HG03432 (cell line): ENCODE results near the gene SLC12A8.

Experiments
- ATAC-seq: cut with Tn5 transposase; IDR thresholded peaks from one replicate; pipeline ENCODE4 v1.9.1; 2021; ENCODE audit warnings: mild to moderate bottlenecking, moderate library complexity; ENCODE audit not compliant: unreplicated experiment

Gene SLC12A8

DNA sequence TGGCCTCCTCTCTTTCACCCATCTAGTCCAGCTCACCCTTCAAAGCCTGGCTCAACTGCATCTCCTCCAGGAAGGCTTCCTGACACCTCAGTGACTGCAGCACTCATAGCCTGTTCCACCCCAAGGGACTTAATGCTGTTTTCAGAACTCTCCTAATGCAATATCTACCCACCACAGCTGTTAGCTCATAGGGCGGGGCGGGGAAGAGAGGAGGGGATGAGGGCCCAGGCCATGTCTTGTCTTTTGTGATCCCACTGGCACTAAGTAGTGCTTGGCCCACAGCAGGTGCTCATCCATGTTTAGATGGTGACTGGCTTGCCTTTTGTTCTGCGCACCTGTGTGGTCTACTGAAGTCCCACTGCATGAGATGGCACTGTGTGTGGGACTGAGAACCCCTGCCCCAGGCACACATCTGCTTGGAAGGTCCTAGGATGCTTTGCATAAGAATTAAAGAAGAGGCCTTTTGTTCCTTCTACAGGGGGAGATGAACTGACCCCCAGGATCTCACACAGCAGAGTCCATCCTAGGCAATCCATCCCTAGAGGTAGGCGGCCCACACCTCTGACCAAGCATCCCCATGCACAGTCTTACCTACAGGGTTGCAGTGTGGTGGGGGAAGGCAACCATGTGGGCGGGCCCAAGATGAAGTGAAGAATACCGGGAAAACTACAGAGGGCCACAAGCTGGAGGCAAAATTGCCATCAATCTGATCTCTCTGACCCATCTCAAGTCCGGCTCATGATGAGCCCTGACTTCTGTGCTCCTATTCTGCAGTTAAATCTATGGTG lies 23.0 kb downstream of the SLC12A8 start:
- ATAC-seq, result no peak

- ATAC-seq, result no peak
These were observed 23.6 kb downstream of the SLC12A8 start for GRCh38 chr3:125188955-125189354.

DNA sequence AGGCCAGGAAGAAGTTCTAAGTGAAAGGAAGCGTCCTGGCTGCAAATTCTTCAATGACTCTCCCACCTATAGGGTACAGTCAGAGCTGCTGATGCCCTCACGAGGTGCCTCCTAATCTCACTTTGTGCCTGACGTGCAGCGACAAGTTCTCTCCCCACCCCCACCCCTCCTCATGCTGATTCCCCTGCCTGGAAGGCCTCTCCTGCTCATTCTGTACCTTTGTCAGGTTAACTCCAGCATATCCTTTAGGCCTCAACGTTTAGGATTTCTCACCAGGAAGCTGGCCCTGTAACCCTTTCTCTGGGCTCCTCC lies 25.0 kb downstream of the SLC12A8 start:
- no peak for ATAC-seq

- peak; percentile 16 for ATAC-seq
These were observed 25.5 kb downstream of the SLC12A8 start for GRCh38 chr3:125186800-125187598.

DNA sequence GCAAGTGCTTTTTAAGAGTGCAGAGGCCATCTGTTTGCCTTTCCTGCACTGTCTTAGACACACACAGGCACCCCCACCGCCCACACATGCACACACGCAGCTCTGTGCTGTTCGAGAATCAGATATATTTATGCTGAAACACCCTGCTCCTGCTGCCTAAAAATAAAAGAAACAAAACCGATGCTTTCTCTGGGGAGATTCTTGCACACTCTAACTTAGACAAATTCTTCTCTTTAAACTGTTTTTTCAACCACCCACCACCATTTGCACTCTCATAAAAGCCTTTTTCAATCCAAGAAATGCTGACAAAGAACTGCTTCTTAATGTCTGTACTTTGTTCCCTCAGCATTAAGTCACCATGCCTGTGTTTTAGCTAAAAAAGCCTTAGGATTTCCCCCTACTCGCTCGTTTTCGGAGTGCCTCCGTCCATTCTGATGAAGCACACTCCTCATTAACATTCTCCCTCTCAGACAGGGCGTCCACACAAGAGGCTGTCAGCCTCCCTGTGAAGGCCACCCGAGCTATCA lies 26.2 kb downstream of the SLC12A8 start:
- peak; percentile 84 for ATAC-seq

DNA sequence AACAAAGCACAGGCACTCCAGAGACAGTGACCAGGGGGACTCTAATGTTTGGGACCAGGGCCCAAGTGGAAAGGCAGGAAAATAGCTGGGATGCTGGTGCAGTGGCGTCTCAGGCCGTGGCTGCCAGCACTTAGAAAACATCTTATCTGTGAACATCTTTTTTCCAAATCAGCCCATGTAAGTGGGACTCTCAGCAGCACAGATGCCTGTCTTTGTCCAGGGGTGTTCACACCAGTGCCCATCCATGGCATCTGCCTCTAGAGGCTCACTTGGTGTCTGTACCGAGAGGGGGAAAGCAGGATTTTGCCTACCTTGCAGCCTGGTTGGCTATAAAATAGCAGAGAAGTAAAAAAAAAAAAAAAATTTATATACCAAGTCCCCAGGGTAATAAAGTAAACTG lies 26.7 kb downstream of the SLC12A8 start:
- ATAC-seq, result peak; percentile 21

DNA sequence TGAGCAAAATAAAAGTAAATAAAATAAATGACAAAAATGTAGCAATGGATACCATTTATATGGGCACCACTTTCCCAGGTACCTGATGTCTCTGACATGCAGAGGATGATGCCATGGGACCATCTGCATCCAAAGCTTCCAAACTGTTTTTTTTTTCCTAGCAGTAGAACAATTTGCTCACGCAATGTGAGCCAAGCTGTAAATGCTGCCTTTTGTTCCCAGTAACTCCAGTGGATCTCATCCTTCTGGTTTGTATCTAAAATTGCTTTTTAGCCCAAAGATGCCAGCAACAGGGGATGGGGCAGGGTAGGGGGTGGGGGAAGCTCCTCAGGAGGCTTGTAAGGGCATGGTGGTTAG lies 32.7 kb downstream of the SLC12A8 start:
- no peak for ATAC-seq

DNA sequence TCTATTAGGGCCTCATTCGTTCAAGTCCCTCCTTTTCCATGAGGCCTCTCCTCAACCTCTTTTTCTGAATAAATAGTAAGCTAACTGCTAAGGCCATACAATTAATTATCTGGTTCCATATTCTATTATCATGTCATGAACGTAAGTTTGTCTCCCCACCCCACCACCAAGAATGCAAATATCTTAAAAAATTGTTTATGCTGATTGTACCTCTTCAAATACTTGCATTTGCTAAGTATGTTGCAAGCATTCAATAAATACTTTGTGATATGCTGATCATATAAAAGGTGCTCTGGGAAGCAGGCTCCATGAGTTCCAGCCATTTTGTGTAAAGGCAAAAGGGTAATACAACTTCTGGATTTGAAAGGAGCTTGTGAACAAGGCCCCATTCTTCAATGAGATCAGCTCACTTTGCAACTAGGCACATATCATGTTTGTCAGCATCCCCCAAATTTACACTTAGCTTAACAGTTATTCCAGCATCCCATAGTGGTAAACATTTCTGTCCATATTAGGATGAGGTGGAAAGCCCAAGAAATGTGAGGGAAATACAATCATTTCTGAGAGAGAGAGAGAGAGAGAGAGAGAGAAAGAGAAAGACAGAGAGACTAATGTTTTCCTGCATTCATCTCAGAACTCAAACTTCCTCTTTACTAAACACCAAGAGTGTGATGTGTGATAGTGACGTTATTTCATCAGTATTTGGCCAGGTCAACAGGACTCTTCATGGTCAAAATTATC lies 33.2 kb downstream of the SLC12A8 start:
- ATAC-seq, result no peak

DNA sequence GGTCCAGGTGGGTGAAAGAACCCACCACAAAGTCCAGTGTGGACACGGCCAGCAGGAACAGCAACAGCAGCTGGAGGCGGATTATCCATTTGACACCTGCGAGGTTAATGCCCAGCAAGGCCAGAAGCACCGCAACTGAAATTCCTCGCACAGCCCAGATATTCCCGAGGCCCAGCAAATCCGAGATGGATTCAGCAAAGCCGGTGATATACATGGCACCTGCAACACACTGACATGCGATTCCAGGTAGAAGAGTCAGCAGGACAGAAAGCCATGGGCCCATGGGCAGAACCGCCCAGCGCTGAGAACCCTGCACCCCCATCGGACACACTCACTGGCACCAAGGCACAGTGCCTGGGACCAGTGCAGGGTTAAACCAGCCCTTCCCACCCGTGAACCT lies 34.8 kb downstream of the SLC12A8 start:
- ATAC-seq, result no peak

GRCh38 chr3:125175295-125176078 lies 37.1 kb downstream of the SLC12A8 start:
- no peak for ATAC-seq

- no peak for ATAC-seq
These were observed 40.2 kb downstream of the SLC12A8 start for GRCh38 chr3:125172346-125172745.

DNA sequence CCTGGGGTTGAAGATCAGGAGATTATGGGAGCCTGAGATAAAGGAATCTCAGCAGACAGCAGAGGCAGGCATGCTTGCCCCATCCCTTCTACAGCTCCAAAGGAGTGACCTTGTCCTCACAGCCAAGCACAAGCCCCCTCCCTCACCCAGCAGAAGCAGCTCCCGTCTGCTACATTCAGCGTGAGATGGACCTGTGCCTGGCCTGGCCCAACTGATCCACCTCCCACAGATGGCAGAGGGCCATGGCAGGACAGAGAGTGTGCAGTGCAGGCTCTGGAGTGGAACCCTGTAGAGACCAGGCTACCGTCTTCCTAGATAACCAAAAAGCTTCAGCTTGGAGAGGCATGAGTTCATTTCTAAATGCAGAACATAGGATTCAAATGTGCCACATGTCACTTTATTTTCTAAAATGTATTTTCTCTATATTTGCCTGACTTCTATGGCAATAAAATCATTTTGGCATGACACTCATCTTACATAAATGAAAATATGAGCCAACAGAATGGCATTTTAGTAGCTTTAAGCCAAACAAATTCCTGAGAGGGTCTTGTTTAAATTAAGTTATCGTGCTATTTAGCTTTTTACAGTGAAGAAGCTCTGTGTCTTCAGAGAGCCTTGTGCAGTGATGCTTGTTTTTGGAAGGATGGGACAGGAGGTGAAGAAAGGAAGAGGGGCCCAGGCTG lies 43.7 kb downstream of the SLC12A8 start:
- ATAC-seq, result no peak

- ATAC-seq, result no peak
These were observed 45.9 kb downstream of the SLC12A8 start for GRCh38 chr3:125166599-125167136.

DNA sequence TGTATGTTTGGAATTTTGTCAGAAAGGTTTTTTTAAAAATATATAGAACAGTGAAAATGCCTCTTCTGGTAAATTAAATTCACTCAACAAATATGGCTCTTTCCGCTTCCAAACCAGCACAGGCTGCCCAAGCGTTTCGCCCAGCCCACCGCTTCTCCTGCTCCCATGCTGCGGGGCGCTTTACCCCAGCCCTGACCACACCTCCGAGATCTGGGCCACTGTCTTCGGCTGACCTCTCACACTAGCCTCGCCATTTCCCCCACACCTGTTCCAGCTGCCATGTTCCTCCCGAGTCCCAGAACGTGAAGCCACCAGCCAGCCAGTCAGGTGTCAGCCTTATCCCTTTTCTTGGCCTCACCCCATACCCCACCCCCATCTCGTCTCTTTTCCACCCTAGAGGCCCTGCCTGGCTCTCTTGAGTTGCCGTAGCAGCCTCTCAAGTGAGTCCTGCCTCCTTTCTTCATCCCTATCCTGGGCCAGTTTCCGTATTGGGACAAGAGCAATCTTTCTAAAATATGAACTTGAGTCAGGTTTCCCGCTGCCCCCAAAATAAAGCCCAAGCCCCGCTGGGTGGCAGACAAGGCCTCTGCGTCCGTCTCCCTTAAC lies 46.5 kb downstream of the SLC12A8 start:
- ATAC-seq, result no peak

DNA sequence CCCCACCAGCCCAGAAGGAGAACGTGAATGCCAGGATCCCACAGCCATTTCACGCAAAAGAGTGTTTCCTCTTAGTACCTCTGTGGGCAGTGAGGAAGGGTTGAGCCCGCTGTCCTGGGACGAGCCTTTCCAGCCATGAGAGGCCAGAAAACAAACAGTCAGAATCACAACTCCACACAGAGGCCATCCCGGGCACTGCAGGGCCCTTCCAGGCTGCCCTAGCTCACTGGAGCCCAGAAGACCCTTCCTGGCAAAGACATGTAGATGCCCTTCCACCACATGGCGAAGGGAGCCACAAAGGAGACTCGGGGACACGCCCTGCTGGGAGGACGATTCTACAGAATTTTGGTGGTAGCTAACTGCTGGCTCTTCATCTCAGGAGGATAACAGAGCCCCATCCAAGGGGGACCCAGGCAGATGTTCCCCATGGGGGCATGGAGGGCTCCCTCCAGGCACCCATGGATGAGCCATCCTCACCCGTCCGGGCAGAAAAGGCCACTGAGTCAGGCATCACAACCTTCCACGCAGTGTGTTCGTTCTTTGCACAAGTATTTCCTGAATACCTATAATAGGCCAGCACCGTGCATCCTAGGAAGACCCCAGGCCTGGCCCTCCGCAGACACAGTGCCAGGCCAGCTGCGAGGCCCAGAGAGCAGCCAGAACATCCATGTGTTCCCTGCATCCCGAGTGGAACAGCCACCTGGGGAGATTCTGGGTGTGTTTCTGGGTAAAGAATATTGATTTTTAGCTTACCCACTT lies 47.2 kb downstream of the SLC12A8 start:
- ATAC-seq, result no peak

DNA sequence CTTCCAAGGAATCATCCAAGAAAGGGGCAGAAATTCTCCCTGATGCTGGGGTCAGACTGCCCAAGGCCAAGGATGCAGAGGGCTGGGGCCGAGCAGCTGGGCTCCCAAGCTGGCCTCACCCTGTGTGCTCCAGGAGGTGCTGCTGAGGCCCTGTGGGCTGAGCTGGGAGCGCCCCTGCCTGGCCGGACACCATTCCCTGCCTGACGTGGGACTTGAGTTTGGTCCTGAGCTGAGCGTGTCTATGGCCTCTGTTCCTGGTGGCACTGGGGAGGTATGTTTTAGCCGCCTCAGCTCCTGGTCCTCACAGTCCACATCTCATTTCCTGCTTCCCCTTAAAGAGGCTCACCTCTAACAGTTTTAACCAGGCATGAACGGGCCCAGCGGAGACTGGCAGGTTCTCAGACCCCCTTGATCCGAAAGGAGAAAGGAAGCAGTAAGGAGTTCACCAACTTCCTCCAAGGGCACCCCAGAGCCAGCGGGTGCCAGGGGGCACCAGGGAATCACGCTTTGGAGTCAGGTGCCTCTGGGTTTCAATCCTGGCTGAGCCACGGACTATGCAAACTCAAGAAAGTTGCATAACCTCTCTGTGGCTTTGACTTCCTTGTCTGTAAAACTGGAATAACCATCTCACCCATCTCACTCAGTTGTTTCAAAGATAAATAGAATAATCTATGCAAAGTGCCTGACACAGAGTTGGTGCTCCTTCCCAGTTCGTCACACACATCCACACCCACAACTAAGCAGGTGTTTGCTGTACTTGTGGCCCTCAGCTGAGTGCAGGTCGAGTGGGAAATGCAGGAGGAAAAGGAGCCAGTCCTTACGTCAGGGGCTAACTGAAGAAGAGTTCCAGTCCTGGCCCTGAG lies 48.6 kb downstream of the SLC12A8 start:
- peak; percentile 56 for ATAC-seq

DNA sequence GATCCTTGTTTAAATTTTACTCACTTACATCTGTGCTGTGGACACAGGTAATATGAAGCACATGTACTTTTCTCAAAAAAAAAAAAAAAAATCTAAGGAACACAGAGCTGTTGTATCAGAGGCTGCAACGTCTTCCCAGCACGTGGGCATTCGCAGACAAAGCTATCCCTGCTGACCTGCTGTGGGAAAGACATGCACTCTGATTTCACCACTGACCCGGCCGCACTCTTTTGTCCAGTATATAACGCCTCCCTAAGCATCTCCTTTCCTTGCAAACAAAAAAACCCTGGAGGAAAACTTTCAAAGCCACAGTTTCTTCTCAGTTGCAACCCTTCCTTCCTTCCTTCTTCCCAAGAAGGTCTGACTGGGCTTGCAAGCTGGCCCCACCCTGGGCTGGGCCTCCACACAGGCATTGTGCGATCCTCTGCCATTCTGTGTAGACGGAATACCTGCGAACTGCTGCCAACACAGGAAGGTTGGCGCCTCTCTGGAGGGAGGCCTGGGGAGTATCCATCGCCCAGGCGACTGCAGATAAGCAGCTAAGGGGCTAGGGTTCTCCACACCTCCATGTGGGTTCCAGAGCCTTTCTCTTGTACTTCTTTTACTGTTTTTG lies 50.8 kb downstream of the SLC12A8 start:
- ATAC-seq, result no peak
